Measurements from ENCODE around the gene COX14. TPM values are rescaled to one million over a fixed set of nuclear protein-coding genes. Genes with fewer than 3 reads are reported as not detected.

Gene COX14
- 10 to 100 TPM; 38.0 to 49.9 (median 43.9) TPM for total RNA-seq
- 57.4 TPM for total RNA-seq (2013)
- total RNA-seq: 5.8 to 20.3 (median 14.0) reads per million in 29 experiments

DNA sequence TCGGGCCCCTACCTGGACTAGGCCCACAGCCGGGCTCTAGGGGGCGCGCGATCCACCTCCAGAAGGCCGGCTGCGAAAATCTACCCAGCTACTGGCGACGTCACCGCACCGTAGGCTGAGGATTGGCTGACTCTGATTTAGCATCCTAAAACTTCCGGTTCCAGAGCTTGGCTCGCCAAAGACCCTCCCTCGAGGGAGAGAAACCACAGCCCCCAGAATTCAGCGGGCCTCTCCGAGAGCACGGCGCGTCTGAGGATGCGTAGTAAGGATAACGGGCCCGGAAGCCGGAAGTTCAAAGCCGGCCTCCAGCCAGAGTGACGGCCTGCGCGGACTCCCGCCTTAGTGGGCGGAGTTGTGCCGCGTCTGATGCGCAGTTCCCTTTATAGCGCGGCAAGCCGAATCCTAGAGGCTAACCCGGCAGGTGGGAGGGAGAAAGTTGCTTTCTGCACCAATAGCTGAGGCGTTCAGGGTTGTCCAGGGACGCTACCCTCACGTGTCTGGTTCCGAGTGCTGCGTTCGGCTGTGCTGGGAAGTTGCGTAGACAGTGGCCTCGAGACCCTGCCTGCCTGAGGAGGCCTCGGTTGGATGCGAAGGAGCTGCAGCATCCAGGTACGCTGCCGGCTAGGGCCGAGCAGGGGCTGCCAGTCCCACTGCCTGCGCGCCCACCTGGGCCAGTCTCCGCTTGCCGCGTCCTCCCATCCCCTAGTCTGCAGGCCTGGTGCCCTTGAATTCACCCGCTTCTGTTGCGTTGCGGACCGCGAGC lies at the start of gene COX14:
TSS of gene COX14 (plus strand) at position 544 of the 763 bp plus-strand sequence. CDS start 7,808 bp downstream, outside the sequence.
- H3K27me3 Mint-ChIP-seq: no peaks in the 10 kb centered on the region
- peak; percentile 97 to 100 (median 99) for DNase-seq
- peaks cover 32 to 48% (median 44%) of the 10 kb centered on the region in 3 donors for H3K4me1 Mint-ChIP-seq
- 0% methylated on average over 56 of the region's 59 CpGs for WGBS (ENCODE audit: insufficient coverage)
- CTCF ChIA-PET: interaction anchor here (0.5 to 6.1 kb wide), 38 partner anchors 12 to 1711 kb away, joined by 3 to 94 read pairs (median 4); partner anchors contain the start of genes CERS5 (in 2 of the 2), SMARCD1 (in 2 of the 2), DDX23 (in 1 of the 2) and LIMA1 (in 1 of the 2)
- Histone ChIP-seq H3K4me3 (ENCODE audit: control insufficient read depth in 1 of 2, extremely low read depth in 1 of 2, low read length in 1 of 2) (peak within 1 kb of the TSS; percentile 81 to 98), H3K27ac (ENCODE audit: low read length) (peak within 1 kb of the TSS; percentile 84), H3K9me3 (no peaks in the 10 kb centered on the region), H3K27me3 (replicated peaks in 1 of 2; ENCODE audit: control insufficient read depth in 2 of 2, extremely low read depth in 1 of 2, insufficient read depth in 2 of 2, low read length in 1 of 2) (no peaks in the 10 kb centered on the region), H3K4me1 (ENCODE audit: control insufficient read depth in 1 of 2, extremely low read depth in 1 of 2, insufficient read depth in 2 of 2, low read length in 2 of 2) (peaks cover 2 to 51% of the 10 kb centered on the region in 2 experiments), H3K36me3 (ENCODE audit: control insufficient read depth in 2 of 2, extremely low read depth in 1 of 2, insufficient read depth in 1 of 2, low read length in 1 of 2) (peaks cover 3 to 13% of the 10 kb centered on the region in 2 donors)
- peak within 1 kb of the TSS; percentile 92 to 97 (median 96) for H3K4me3 Mint-ChIP-seq
- no peaks in the 10 kb centered on the region for H3K9me3 Mint-ChIP-seq
- POLR2A ChIA-PET: interaction anchor here (0.5 to 2.5 kb wide), 17 partner anchors 18 to 1260 kb away, joined by 3 to 24 read pairs (median 4); partner anchors contain the start of genes SMARCD1 (in 2 of the 2), CERS5 (in 1 of the 2), DDX23 (in 1 of the 2) and TMBIM6 (in 1 of the 2)
- H3K27ac Mint-ChIP-seq: peak within 1 kb of the TSS; percentile 92 to 96
- peaks cover 6% of the 10 kb centered on the region for H3K36me3 Mint-ChIP-seq
- ATAC-seq (replicated peaks in 1 of 4): peak; percentile 86 to 88 (median 86)

GRCh38 chr12:50062728-50063460 lies 49.1 kb upstream of the COX14 start:
- peaks cover 20 to 32% (median 32%) of the 10 kb centered on the region in 3 donors for H3K4me1 Mint-ChIP-seq
- ChIA-PET POLR2A (no interaction called here), CTCF (interaction anchor here in 1 of 2 donors (1.2 kb wide), 1 partner anchor 7 kb away, joined by 3 read pairs; no protein-coding TSS in a partner anchor)
- no peaks in the 10 kb centered on the region for H3K36me3 Mint-ChIP-seq
- H3K27ac Mint-ChIP-seq: no peak overlapping the region
- H3K4me3 ChIP-seq (ENCODE audit: control insufficient read depth in 1 of 2, extremely low read depth in 1 of 2, low read length in 1 of 2): no peak overlapping the region
- 57% methylated on average over 1 of the region's 5 CpGs for WGBS (ENCODE audit: insufficient coverage)
- H3K36me3 ChIP-seq (ENCODE audit: control insufficient read depth in 2 of 2, extremely low read depth in 1 of 2, insufficient read depth in 1 of 2, low read length in 1 of 2): no peaks in the 10 kb centered on the region
- H3K27ac ChIP-seq (ENCODE audit: low read length): no peak overlapping the region
- DNase-seq (no peak), ATAC-seq (replicated peaks in 1 of 4) (no peak)
- peaks cover 4 to 31% of the 10 kb centered on the region in 2 donors for H3K27me3 Mint-ChIP-seq
- no peak overlapping the region for H3K4me3 Mint-ChIP-seq
- peaks cover 23 to 28% of the 10 kb centered on the region in 2 experiments for H3K4me1 ChIP-seq (ENCODE audit: control insufficient read depth in 1 of 2, extremely low read depth in 1 of 2, insufficient read depth in 2 of 2, low read length in 2 of 2)
- H3K27me3 ChIP-seq (replicated peaks in 1 of 2; ENCODE audit: control insufficient read depth in 2 of 2, extremely low read depth in 1 of 2, insufficient read depth in 2 of 2, low read length in 1 of 2): peaks cover 0 to 49% of the 10 kb centered on the region in 2 experiments
- H3K9me3 Mint-ChIP-seq: no peaks in the 10 kb centered on the region
- H3K9me3 ChIP-seq: no peaks in the 10 kb centered on the region

DNA sequence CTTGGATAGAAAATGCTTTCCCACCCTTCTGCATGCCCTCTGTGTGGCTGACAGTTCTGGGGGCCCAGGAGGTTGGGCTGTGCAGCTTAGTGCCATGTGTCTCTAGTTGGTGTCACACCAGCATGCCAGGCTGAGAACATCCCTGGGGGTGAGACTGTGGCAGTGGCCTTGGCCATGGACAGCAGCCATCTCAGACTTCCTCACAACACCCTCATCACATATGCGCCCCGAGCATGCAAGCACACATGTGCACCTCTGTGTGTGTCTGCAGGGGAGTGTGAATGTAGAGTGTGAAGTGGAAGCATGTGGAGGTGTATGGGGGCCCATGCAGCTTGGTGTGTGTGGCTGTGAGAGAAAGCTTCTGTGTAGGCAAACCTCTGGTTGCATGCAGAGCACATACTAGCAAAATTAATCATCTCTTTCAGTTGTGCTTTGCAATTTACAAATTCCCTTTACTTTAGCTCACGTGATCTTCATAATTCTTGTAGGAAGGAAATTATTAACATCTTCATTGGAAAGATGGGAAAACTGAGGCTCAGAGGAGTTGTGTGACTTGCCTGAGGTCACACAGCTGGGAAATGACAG lies 46.2 kb upstream of the COX14 start:
- POLR2A ChIA-PET: interaction anchor here in 1 of 2 donors (0.5 kb wide), 1 partner anchor 19 kb away, joined by 3 read pairs; no protein-coding TSS in a partner anchor

DNA sequence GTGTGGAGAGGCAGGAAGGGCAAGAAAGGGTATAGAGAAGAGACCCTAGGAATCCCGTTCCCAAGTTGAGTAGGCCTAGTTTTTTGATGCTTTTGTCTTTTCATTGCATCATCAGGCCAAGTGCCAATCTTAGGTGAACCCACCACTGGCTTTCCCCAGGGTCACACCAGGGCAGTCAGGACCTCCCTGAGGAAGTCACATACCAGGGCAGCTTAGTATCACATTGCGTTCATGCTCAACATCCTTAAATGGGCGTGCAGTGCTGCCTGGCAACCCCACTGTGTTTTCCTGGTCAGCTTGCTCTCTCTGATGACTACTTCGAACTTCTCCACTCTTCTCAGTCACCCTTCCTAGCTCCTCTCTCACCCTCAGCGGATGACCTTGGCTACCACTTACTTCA lies 45.6 kb upstream of the COX14 start:
- no peak overlapping the region for H3K4me3 Mint-ChIP-seq
- H3K4me3 ChIP-seq (ENCODE audit: control insufficient read depth in 1 of 2, extremely low read depth in 1 of 2, low read length in 1 of 2): no peak overlapping the region
- H3K4me1 ChIP-seq (ENCODE audit: control insufficient read depth in 1 of 2, extremely low read depth in 1 of 2, insufficient read depth in 2 of 2, low read length in 2 of 2): peaks cover 0 to 7% of the 10 kb centered on the region in 2 experiments
- 81% methylated on average over 5 of the region's 5 CpGs for WGBS (ENCODE audit: insufficient coverage)
- POLR2A ChIA-PET: interaction anchor here (0.5 to 0.6 kb wide), 2 partner anchors 19 to 1363 kb away, joined by 3 read pairs; no protein-coding TSS in a partner anchor
- no peaks in the 10 kb centered on the region for H3K9me3 ChIP-seq
- CTCF ChIA-PET: interaction anchor here (1.0 to 2.5 kb wide), 3 partner anchors 10 to 27 kb away, joined by 3 to 6 read pairs (median 5); no protein-coding TSS in a partner anchor
- H3K27ac Mint-ChIP-seq: no peak overlapping the region
- peaks cover 0 to 24% of the 10 kb centered on the region in 2 experiments for H3K27me3 ChIP-seq (replicated peaks in 1 of 2; ENCODE audit: control insufficient read depth in 2 of 2, extremely low read depth in 1 of 2, insufficient read depth in 2 of 2, low read length in 1 of 2)
- DNase-seq: no peak
- H3K27ac ChIP-seq (ENCODE audit: low read length): no peak overlapping the region
- ATAC-seq (replicated peaks in 1 of 4): no peak
- peaks cover 7 to 13% (median 8%) of the 10 kb centered on the region in 3 donors for H3K4me1 Mint-ChIP-seq
- H3K36me3 ChIP-seq (ENCODE audit: control insufficient read depth in 2 of 2, extremely low read depth in 1 of 2, insufficient read depth in 1 of 2, low read length in 1 of 2): no peaks in the 10 kb centered on the region
- no peaks in the 10 kb centered on the region for H3K36me3 Mint-ChIP-seq
- H3K9me3 Mint-ChIP-seq: no peaks in the 10 kb centered on the region
- H3K27me3 Mint-ChIP-seq: peaks cover 4 to 16% of the 10 kb centered on the region in 2 donors

More for the DNA sequence above, 46.2 kb upstream of the COX14 start:
- Histone ChIP-seq H3K27ac (ENCODE audit: low read length) (no peak overlapping the region), H3K36me3 (ENCODE audit: control insufficient read depth in 2 of 2, extremely low read depth in 1 of 2, insufficient read depth in 1 of 2, low read length in 1 of 2) (no peaks in the 10 kb centered on the region), H3K4me1 (ENCODE audit: control insufficient read depth in 1 of 2, extremely low read depth in 1 of 2, insufficient read depth in 2 of 2, low read length in 2 of 2) (peaks cover 2 to 6% of the 10 kb centered on the region in 2 experiments), H3K9me3 (no peaks in the 10 kb centered on the region), H3K27me3 (replicated peaks in 1 of 2; ENCODE audit: control insufficient read depth in 2 of 2, extremely low read depth in 1 of 2, insufficient read depth in 2 of 2, low read length in 1 of 2) (peaks cover 0 to 27% of the 10 kb centered on the region in 2 experiments), H3K4me3 (ENCODE audit: control insufficient read depth in 1 of 2, extremely low read depth in 1 of 2, low read length in 1 of 2) (no peak overlapping the region)
- Mint-ChIP-seq H3K27ac (no peak overlapping the region), H3K4me1 (peaks cover 9 to 17% (median 12%) of the 10 kb centered on the region in 3 donors), H3K4me3 (no peak overlapping the region), H3K9me3 (no peaks in the 10 kb centered on the region), H3K36me3 (no peaks in the 10 kb centered on the region), H3K27me3 (peaks cover 4 to 18% of the 10 kb centered on the region in 2 donors)
- ATAC-seq (replicated peaks in 1 of 4) (no peak), DNase-seq (no peak)
- no CpG with 5 or more reads among the region's 3 CpGs for WGBS (ENCODE audit: insufficient coverage)
- CTCF ChIA-PET: interaction anchor here in 1 of 2 donors (1.9 kb wide), 1 partner anchor 10 kb away, joined by 5 read pairs; no protein-coding TSS in a partner anchor

DNA sequence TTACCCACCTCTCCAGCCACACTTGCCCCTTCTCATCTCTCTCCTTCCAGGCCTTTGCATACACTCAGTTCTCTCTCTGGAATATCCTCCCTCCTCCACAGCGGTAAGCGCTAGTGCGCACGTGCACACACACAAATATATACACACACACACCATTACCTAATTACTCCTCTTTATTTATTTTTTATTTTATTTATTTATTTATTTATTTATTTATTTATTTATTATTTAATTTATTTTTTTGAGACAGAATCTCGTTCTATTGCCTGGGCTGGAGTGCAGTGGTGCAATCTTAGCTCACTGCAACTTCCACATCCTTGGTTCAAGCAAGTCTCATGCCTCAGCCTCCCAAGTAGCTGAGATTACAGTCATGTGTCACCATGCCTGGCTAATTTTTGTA lies 43.0 kb upstream of the COX14 start:
- H3K4me1 ChIP-seq (ENCODE audit: control insufficient read depth in 1 of 2, extremely low read depth in 1 of 2, insufficient read depth in 2 of 2, low read length in 2 of 2): peaks cover 0 to 7% of the 10 kb centered on the region in 2 experiments
- peaks cover 0 to 9% of the 10 kb centered on the region in 2 experiments for H3K27me3 ChIP-seq (replicated peaks in 1 of 2; ENCODE audit: control insufficient read depth in 2 of 2, extremely low read depth in 1 of 2, insufficient read depth in 2 of 2, low read length in 1 of 2)
- peaks cover 4 to 13% (median 7%) of the 10 kb centered on the region in 3 donors for H3K4me1 Mint-ChIP-seq
- ChIA-PET POLR2A (no interaction called here), CTCF (interaction anchor here in 1 of 2 donors (1.4 to 2.4 kb wide), 4 partner anchors 10 to 107 kb away, joined by 4 to 9 read pairs (median 7); partner anchors contain the start of genes COX14 and SMARCD1)
- H3K9me3 ChIP-seq: no peaks in the 10 kb centered on the region
- H3K27ac Mint-ChIP-seq: no peak overlapping the region
- ATAC-seq (replicated peaks in 1 of 4): no peak
- no peak for DNase-seq
- H3K9me3 Mint-ChIP-seq: no peaks in the 10 kb centered on the region
- H3K4me3 ChIP-seq (ENCODE audit: control insufficient read depth in 1 of 2, extremely low read depth in 1 of 2, low read length in 1 of 2): no peak overlapping the region
- H3K4me3 Mint-ChIP-seq: no peak overlapping the region
- no peaks in the 10 kb centered on the region for H3K36me3 Mint-ChIP-seq
- peaks cover 0 to 3% of the 10 kb centered on the region in 2 donors for H3K36me3 ChIP-seq (ENCODE audit: control insufficient read depth in 2 of 2, extremely low read depth in 1 of 2, insufficient read depth in 1 of 2, low read length in 1 of 2)
- no peak overlapping the region for H3K27ac ChIP-seq (ENCODE audit: low read length)
- WGBS (ENCODE audit: insufficient coverage): no CpG with 5 or more reads among the region's 5 CpGs
- H3K27me3 Mint-ChIP-seq: peaks cover 0 to 7% of the 10 kb centered on the region in 2 donors
